GM12872 (cell line): Measurements from ENCODE around the gene TMX2.

Experiments used
- CTCF ChIP-seq: IDR thresholded peaks from 3 replicates; pipeline ENCODE4 v1.5.1; 2011; ENCODE audit warnings: low read depth, mild to moderate bottlenecking, low read length, moderate library complexity; ENCODE audit not compliant: insufficient read depth

The TMX2 gene

GRCh38 chr11:57772562-57772961, 60.2 kb downstream of the TMX2 start:
- no peak for TF ChIP-seq CTCF

GRCh38 chr11:57773026-57773598, 60.7 kb downstream of the TMX2 start:
- TF ChIP-seq CTCF = no peak

GRCh38 chr11:57775491-57775890, 63.1 kb downstream of the TMX2 start:
- no peak for TF ChIP-seq CTCF

- TF ChIP-seq CTCF = no peak
Measured at GRCh38 chr11:57776031-57776521, 63.7 kb downstream of the TMX2 start.

GRCh38 chr11:57776577-57777210, 64.3 kb downstream of the TMX2 start:
- no peak for TF ChIP-seq CTCF

GRCh38 chr11:57777969-57778317, 65.5 kb downstream of the TMX2 start:
- no peak for TF ChIP-seq CTCF

GRCh38 chr11:57778318-57779037, 66.1 kb downstream of the TMX2 start:
- TF ChIP-seq CTCF = no peak
